ENCODE results near the gene MYO1D.
"Not testable (repeated sequence)": the region's sequence is repeated elsewhere in the genome, so short reads cannot be mapped to it uniquely, and the experiment has no call there.

Gene MYO1D

DNA sequence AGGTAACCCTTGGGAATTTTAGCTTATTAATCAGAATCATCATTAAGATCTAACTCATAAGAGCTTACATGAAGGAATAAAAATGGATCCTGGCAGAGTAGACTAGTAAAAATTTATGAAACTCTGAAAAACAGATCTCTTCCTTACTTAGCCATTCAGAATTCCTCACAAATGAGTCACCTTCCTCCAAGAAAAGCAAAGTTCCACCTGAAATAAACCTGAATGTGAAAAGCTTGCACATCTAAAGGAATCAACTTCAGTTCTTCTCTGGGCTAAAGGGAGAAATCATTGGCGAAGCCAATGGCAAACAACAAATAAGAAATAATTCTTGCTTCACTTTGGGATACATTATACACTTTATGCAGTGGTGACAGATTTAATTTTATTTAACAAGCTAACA is 22.7 kb downstream of the MYO1D start:
- no peak for DNase-seq

DNA sequence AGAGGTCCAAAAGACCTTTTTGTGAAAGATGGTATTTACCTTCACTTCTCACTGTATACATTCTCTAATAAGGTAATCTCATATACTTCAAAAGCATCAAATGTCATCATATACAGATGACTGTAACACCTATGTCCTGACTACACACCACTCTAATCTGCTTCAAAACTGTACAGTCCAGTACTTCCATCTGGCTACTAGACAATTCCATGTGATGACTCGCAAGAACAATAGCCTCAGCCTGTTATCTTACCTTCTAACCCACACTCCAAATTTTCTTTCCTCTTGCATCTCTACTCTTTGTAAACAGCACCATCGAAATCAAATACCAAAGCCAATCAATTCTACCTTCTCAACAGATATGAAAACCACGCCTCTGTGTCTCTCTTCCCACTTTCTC is 24.1 kb downstream of the MYO1D start:
- DNase-seq = no peak

DNA sequence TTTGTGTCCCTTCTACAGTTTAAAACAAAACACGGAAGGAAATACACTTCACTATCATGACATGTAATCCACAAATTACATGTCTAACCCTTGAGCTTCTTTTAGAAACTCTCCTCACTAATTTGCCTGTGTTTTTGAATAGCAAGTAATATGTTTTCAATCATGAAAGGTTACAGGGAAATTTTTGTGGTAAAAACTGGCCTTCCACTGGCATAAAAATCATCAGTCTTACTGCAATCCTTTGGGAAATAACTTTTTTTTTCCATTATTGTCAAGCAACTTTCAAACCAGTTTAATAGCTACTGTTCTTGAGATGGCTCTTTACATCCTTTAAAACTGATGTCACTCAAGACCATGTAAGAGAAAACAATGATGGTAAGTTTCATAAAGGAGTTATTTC is 27.0 kb downstream of the MYO1D start:
- no peak for DNase-seq

DNA sequence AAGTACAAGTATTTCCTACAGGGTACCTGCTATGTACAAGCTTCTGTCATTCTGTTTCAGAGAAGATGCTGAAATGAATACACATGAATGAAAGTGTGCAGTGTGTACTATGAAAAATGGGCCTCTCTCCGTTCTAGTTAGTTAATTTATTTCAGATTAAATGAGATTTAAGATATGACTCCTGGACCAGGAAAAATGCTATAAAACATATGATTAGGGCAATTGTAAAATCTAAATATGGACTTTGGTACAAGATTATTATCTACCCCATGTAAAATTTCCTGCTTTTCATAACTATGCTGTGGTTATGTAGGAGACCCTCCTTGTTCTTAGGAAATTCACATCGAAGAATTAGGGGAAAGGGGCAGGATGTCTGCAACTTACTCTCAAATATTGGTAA is 28.9 kb downstream of the MYO1D start:
- DNase-seq = no peak

DNA sequence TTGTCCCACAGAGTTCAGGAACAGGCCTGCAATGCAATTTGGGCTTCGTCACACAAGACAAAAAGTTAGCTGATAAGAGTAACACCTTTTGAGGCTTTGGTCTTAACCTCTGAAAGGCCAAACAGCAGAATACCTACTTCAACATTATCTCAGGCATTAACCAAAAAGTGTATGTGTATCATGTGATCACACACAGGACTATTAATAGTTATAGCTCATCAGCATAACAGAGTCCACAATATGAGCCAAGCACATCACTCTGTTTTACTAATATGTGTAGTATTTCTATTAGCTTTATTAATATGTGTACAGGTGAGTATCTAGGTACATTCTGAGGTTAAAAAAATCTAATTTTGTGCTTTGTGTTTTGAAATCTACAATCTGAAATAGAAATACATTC is 30.8 kb downstream of the MYO1D start:
- DNase-seq = no peak

DNA sequence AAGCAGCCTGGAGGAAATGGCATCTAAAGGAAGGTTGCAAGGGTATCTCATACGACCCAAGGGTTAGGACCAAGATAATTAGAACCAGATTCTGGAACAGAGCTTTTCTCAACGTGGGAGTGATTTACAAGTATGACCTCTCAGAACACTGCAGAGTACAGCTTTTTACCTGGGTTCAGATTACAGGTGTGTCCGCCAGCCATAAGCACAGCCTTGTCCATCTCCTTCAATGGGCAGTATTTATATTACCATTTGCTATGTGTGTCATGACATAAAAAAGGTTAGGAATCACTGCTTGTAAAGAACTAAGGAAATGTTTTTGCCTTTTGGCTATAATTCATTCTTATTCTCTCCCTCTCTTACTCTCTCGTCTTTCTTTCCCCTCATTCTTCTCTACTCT is 36.7 kb downstream of the MYO1D start:
- DNase-seq = no peak

DNA sequence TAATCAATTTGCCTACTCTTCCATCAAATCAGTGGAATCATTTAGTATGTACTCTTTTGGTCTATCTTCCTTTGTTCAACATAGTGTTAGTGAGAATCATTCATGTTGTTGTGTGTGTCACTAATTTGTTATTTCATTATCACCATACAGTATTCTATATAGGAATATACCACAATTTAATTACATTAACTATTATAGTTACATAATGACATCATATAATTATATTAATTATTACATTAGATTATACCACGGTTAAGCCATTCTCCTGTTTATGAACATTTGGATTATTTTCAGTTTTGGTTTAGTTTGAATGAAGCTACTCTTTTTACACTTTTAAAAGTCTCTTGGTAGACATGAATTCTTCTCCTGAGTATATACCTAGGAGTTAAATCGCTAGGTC is 40.4 kb downstream of the MYO1D start:
- DNase-seq = no peak

DNA sequence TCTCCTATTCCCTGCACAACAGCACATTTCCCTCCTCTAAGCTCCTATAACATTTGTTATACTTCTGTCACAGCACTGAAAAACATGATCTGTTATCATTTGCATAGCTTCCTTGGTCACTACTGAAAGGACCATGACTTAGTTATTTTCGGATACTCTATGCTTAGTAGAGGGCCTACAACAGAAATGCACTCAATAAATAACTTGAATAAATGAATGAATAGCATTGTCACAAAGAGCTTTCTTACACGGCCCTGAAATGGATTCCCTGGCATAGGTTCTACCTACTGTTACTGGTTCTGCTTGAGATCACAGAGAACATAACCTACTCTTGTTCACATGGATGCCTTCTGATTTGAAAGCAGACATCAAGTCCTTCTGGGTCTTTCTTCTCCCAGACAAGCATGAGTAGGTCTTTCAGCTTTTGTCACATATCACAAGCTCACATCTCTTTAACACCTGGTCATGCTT is 41.6 kb downstream of the MYO1D start:
- no peak for DNase-seq

DNA sequence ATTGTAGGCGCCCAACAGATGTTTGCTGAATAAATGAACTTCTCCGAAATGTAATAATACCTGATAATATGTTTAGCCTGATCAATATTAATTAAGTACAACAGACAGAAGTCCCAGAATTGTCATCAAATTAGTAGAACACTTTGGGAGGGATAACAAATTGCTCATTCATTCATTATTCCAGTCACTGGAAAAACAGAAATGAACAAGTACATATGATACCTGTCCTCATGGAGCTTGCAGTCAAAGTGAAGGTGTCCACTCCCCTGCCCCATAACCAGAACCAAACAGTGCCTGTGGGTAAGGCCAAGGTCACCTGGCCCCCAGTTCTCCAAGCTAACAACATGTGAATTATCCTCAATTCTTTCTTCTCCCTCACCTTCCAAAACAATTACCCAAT is 42.8 kb downstream of the MYO1D start:
- no peak for DNase-seq

DNA sequence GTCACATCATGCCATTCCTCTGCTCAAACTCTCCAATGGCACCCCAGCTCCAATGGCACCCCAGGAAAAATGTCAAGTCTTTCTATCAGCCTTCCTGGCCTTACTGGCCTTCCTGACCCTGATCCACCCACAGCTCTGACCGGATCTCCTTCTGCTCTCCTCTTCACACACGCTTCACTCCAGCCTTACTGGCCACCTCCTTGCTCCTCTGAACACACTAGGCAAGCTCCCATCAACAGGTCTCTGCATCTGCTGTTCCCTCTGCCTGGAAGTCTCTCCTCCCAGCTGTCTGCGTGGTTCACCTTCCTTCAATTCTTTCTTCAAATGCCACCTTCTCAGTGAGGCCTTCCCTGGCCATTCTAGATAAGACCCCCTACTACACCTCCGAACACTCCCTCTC is 43.4 kb downstream of the MYO1D start:
- no peak for DNase-seq

DNA sequence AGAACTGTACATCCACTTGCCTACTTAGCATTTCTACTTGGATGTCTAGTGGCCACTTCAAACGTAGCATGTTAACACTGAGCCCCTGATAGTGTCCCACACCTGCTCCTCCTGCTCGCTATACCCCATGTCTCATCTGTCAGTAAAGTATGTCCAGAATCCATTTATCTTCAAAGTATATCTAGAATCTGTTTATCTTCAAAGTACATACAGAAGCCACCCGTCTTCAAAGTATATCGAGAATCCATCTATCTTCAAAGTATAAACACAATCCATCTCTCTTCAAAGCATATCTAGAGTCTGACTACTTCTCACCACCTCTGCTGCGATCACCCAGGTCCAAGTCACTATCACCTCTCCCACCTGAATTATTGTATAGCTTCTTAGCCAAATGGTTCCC is 43.8 kb downstream of the MYO1D start:
- no peak for DNase-seq

DNA sequence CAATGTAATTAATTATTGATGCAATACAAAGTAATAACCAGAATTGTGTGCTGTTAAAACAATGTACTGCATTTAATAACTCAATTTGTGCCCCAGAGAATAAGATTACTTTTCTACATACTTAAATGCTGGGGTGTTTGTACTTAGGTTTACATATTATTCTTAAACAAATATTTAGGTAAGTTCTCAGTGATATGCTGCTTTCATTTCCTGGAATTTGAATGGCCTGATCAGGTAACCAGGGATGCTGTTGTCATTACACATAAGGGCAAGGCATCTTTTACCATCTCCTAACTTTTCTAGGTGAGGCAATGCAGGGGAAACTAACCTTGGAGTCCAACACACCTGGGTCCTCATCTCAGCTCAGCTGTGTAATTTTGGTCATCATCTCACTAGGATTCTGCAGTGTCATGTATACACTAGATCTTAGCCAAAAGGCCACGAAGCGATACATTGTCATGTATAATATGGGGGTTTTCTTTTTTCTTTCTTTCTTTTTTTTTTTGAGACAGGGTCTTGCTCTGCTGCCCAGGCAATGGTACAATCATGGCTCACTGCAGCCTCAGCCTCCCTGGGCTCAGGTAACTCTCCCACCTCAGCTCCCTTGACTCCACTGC is 45.2 kb downstream of the MYO1D start:
- DNase-seq = no peak

DNA sequence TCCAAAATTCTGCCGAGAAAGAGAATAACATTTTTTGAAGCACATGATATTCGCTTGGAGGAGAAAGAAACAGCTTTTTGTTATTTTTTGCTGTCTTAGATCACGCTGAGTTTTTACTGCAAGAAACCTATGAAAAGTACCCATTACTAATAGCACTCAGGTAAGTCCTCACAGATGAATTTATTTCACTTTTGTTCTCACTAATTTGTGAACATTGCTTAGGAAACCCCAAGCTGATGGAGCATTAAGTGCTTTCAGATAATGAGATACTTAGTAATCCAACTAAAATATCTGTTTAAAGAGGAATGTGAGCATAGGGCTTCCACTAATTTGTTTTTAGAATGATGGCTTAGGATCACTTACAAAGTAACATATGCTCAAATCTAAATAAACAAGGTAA is 45.7 kb downstream of the MYO1D start:
- DNase-seq = no peak

DNA sequence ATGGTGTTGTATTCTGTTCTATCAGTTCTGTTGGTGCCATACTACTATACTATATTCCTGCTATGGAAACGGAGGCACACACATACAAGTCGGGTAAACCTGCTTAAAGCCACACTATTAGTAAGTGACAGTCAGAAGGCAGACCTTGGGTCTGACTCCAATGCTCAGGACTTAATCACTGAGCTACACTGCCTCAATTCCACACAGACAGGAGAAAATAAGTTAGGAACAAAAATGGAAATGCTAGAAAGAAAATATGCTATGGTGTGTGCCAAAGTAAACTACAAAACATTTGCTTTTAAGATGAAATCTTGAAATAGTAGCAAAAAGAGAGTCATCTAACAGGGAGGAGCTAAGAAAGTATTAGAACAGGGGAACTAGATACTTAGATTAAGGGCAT is 48.1 kb downstream of the MYO1D start:
- DNase-seq = no peak

DNA sequence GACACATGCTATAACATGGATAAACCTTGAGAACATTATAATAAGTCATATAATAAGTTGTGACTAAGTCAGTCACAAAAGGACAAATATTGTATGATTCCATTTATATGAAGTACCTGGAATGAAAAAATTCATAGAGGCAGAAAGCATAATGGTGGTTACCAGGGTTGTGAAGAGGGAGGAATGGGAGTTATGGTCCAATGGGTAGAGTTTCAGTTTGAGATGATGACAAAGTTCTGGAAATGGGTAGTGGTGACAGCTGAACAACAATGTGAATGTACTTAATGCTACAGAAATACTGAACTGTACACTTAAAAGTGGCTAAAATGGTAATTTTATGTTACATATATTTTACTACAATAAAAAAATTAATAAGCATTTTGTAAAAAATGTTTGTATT is 49.7 kb downstream of the MYO1D start:
- no peak for DNase-seq

DNA sequence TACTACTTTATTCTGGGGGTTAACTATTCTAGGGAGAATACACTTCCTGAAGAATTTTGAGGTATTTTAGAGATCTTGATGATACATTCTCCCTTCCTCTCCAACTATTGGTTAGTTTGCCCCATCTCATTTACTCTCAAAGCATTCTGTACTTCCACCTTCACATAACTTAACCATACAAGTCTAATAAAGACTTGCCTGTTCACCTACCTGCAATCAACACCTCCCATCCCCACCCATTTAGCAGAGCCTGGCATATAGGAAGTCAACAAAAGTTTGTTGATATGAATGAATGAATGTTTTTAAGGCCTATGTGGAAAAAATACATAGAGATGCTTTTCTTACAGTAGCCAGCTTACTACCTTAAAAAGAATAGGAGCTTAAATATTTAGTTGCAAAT is 50.8 kb downstream of the MYO1D start:
- DNase-seq = no peak

DNA sequence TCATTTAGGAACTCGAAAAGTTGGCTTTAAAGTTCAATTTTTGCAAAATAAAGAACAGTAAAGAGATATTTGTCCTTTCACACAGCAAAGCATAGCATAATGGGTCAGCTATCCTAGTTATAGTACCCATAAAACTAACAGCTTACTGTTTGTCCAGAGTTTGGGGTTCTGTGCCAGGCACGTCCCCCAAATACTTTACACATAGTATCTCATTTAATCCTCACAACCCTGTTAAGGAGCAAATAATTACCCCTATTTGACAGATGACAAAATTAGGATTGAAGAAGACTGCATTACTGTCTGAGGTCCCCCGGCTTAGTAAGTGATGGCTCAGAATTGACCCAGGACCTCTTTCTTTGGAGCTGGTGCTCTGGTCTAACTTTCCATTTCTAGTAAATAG is 52.6 kb downstream of the MYO1D start:
- no peak for DNase-seq

DNA sequence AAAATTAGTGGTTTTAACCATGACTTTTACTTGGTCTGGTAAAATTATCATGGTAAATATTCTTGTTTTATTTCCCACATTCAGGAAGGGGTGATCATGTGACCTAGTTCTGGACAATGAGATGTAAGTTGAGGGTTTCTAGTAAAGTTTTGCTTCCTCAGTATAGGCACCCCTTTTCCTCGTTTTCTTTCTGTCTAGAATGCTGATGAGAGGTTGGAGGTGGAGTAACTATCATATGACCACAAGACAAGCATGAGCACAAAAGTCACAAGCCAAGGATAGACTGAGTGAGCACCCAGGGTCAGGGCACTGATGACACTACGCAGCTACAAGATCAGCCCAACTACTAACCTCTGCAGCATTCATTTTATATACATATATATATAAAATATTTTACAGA is 53.9 kb downstream of the MYO1D start:
- DNase-seq = no peak

DNA sequence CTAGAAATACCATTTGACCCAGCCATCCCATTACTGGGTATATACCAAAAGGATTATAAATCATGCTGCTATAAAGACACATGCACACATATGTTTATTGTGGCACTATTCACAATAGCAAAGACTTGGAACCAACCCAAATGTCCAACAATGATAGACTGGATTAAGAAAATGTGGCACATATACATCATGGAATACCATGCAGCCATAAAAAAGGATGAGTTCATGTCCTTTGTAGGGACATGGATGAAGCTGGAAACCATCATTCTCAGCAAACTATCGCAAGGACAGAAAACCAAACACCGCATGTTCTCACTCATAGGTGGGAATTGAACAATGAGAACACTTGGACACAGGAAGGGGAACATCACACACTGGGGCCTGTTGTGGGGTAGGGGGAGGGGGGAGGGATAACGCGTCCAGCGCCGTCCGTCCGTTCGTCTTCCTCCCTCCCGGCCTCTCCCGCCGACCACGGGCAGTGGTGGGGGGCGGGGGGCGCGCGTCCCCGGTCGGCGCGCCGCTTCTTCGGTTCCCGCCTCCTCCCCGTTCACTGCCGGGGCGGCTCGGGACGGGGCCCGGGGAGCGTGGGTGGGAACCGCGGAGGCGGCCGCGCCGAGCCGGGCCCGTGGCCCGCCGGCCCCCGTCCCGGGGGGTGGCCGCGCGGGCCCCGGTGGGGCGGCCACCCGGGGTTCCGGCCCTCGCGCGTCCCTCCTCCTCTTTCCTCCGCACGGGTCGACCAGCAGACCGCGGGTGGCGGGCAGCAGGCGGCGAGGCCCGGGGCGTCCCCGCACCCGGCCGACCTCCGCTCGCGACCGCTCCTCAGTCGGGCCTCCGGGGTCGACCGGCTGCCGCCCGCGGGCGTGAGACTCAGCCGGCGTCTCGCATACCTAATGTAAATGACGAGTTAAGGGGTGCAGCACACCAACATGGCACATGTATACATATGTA is 54.7 kb downstream of the MYO1D start:
- DNase-seq = not testable (repeated sequence)

DNA sequence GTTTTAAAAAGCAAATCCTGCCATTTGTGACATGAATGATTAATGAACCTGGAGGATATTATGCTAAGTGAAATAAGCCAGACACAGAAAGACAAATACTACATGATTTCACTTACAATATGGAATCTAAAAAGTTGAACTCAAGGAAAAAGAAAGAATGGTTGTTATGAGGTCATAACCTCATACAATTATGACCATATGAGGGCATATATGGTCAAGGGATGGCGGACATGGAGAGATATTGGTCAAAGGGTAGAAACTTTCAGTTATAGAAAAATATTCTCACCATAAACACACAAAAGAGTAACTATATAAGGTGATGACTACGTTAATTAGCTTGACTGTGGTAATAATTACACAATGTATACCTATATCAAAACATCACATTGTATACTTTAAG is 56.5 kb downstream of the MYO1D start:
- DNase-seq = no peak

DNA sequence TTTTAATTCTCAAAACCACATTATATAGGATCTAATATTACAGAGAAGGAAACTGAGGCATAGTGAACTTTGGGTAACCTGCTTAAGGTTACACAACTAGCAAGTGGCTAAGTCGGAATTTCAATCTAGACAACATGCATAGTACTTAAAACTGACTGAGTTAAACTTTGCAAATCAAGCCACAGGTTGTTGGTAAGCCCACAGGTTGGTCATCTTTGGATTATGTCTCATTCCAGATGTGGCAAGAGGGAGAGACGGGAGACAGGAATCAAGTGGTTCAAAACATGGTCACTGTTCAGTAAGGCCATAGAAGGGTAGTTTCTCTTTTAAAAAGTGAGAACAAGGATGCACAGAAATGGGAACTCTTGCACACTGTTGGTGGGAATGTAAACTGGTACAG is 57.1 kb downstream of the MYO1D start:
- DNase-seq = no peak

DNA sequence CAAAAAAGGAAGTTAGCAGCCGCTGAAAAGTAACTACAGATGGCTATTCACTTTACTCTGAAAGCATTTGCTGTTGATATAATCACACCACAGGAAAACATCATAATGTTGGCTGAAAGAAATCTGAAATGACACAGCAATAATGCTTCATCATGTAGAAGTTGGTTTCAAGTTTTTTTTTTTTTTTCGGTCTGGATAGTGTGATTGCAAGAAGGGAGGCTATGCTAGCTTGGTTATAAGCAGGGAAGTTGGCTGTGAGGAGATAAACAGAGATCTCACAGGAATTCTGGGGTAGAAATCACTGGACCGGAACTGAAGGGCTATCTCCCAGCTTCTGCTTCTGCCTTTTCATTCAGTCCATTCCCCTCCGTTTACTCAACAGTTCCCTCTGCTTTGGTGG is 57.9 kb downstream of the MYO1D start:
- DNase-seq = no peak

DNA sequence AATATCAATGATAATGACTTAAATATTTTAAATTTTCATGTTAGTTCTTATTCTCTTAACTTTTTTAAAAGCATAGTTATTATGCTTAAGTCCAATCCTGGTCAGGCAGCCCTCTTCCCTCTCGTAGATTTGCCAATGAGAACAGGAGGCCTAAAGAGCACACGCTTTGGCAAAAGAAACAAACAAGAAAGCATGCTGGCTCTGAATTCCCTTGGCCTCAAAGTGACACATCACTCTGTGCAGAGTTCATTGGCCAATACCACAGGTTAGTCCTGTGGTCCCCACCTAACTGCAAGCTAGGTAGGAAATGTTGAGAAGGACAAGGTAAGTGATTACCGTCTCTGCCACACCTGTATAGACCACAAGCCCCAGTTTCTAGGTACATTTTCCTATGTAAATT is 61.5 kb downstream of the MYO1D start:
- DNase-seq = no peak

DNA sequence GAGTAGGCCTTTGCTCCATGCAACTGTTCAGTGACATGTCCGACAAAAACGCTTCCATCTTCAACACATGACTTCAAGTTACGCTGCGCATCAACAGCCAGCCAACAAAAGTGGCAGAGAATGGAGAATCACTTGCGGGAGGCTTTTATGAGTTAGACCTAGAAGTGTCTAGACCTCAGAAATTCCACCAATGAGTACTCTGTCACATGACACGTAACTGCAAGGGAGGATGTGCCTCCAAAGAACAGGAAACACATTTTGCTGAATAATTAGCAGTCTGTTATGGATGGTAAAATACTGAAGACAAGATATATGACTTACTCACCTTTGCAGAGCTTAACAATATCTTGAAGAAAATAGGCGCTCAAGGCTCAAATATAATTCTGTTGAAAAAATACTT is 62.1 kb downstream of the MYO1D start:
- no peak for DNase-seq

DNA sequence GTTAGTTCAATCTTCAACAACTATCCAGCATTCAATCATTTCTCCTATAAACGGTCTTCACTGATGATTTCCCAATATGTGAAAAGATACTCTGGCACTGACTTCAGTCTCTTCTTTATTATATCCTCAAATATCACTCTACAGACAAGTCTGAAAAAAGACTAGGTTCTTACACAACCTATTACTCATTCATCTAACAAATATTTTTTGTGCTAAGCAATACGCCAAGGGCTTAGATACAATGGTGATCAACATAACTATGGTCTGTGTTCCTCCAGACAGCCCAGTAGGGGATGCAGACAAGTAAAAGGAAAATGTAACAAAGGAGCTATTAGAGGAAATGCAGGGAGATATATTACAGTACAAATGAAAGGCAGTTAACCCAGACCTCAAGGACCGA is 63.9 kb downstream of the MYO1D start:
- no peak for DNase-seq

Data from T1000 (cell line).